Tibial nerve (tissue), 4 donors: Measurements from ENCODE around the gene ATE1.

ENCODE experiments used
- CTCF ChIP-seq, 5 experiments: fragments of 200-600 bp in 3 of 5; fragments of 450-650 bp in 2 of 5; sonication (generic) in 3 of 5; IDR thresholded peaks; one replicate each; pipeline ENCODE4 v1.5.1; 2016 to 2019; ENCODE audit warnings: antibody characterized with exemption in 5 of 5, mild to moderate bottlenecking in 3 of 5, moderate library complexity in 2 of 5
- EP300 ChIP-seq, 2 donors: sonication (generic); formaldehyde crosslinking; IDR thresholded peaks; one replicate each; pipeline ENCODE4 v1.6.1; 2017; ENCODE audit warnings: antibody characterized with exemption in 2 of 2, mild to moderate bottlenecking in 1 of 2
- POLR2A ChIP-seq, 2 donors: fragments of 450-650 bp; IDR thresholded peaks; one replicate each; pipeline ENCODE4 v1.6.1; 2017; ENCODE audit warnings: antibody characterized with exemption in 2 of 2, mild to moderate bottlenecking in 2 of 2, moderate library complexity in 2 of 2

DNA sequence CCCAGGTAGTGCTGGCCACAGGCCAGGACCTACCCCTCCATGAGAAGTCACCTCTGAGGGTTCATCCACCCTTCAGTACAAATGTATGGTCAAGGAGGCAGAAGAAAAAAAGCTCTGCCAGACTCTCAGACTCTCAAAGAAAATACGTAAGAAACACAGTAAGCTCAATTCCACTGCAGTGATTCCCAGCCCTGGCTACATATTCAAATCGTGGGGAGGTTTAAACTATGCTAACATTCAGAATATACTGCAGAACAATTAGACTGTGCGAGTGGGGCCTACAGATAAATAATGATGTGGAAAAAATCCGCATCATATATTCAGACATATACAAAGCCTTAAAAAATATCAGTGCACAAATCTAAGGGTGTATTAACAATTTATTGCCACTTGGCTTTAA, 162.6 kb downstream of the ATE1 start:
- no peak for TF ChIP-seq POLR2A (IDR thresholded peaks at IDR 0.05)
- no peak for TF ChIP-seq CTCF (IDR thresholded peaks at IDR 0.05)
- TF ChIP-seq EP300 (IDR thresholded peaks at IDR 0.05) = no peak
